ENCODE measurements around the gene PRKAR1B.
"Not testable (repeated sequence)": the region's sequence is repeated elsewhere in the genome, so short reads cannot be mapped to it uniquely, and the experiment has no call there.

PRKAR1B gene

GRCh38 chr7:556837-557557 lies 170.1 kb downstream of the PRKAR1B start:
- no peak for DNase-seq (ENCODE audit: low spot score)

DNA sequence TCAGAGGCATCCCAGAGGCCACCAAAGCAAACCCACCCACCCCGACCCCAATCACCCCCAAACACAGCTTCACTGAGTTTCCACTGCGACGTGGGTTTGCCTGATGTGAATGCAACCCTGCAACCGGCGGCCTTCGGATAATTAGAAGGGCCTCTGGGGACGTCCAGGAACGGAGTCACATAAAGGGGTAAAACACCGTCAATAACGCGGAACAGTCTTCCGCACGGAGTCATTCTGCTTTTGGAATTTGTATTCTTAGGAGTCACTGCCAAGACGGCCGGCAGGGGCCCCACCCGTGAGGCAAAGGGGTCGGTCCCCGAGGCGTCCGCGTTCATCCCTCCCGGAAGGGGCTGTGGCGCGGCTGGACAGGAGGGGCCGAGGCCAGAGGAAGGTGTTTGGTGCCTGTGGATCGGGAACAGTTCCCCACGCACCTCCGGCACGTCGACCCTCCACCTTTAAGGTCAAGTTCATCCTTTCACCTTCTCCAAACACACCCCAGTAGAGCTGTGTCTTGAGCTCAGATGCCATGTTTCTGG lies 170.7 kb downstream of the PRKAR1B start:
- DNase-seq (ENCODE audit: low spot score), result no peak

- no peak for DNase-seq (ENCODE audit: low spot score)
Measured at GRCh38 chr7:555551-556160, 171.4 kb downstream of the PRKAR1B start.

DNA sequence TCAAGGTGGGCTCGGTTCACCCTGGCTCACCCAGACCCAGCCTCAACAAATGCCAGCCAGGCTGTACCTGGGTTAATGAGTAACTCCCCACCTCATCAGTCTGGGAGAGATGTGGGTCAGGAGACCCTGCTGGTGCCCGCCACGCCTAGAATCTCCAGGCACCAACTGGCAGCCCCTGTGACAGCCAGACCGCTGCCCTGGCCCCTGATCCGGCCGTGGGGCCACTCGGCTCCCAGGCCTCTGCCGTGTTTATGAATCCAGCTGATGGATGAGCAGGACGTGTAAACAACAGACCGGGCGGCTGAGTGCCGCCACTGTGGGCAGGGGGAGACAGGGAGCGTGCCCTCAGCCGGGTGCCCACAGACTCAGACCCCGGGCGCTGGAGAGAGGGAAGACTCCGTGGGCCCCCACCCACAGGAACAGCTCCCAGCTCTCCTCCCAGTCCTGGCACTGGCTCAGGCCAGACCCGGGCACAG lies 173.4 kb downstream of the PRKAR1B start:
- no peak for DNase-seq (ENCODE audit: low spot score)

- DNase-seq (ENCODE audit: low spot score), result no peak
Measured at GRCh38 chr7:552868-553635, 174.0 kb downstream of the PRKAR1B start.

- not testable (repeated sequence) for DNase-seq (ENCODE audit: low spot score)
Measured at GRCh38 chr7:552151-552867, 174.8 kb downstream of the PRKAR1B start.

DNA sequence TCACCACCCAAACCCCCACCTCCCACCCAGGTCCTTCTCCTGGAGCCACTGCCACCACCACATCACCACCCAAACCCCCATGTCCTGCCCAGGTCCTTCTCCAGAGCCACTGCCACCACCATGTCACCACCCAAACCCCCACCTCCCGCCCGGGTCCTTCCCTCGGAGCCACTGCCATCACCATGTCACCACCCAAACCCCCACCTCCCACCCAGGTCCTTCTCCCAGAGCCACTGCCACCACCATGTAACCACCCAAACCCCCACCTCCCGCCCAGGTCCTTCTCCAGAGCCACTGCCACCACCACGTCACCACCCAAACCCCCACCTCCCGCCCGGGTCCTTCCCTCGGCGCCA lies 175.5 kb downstream of the PRKAR1B start:
- DNase-seq (ENCODE audit: low spot score), result not testable (repeated sequence)

DNA sequence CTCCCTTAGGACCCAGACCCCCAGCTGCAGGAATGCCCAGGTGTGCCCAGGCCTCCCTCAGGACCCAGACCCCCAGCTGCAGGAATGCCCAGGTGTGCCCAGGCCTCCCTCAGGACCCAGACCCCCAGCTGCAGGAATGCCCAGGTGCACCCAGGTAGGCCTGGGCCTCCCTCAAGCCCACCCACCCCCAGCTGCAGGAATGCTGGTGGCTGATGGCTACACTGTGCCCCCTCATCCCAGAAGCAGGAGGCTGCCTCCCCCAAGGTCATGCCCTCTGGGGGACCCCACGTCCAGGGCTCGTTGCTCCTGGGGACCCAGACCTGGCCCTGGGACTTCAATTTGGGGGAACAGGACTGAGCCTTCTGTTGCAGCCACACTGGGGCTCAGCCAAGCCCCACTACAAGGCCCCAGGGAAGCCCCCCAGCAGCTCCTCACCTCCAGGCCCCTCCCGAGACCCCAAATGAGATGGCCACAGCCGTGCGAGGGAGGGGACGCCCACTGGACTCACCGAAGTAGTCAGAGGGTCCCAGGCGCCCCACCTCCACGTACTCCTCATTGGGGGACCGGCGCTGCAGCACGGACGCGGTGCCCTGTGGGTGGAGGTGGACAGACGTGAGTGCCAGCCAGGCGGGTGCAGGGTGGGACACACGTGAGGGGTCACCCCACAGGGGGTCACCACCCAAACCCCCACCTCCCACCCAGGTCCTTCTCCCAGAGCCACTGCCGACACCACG lies 176.0 kb downstream of the PRKAR1B start:
- DNase-seq (ENCODE audit: low spot score), result no peak

GRCh38 chr7:549891-550625 lies 177.0 kb downstream of the PRKAR1B start:
- DNase-seq (ENCODE audit: low spot score), result no peak

DNA sequence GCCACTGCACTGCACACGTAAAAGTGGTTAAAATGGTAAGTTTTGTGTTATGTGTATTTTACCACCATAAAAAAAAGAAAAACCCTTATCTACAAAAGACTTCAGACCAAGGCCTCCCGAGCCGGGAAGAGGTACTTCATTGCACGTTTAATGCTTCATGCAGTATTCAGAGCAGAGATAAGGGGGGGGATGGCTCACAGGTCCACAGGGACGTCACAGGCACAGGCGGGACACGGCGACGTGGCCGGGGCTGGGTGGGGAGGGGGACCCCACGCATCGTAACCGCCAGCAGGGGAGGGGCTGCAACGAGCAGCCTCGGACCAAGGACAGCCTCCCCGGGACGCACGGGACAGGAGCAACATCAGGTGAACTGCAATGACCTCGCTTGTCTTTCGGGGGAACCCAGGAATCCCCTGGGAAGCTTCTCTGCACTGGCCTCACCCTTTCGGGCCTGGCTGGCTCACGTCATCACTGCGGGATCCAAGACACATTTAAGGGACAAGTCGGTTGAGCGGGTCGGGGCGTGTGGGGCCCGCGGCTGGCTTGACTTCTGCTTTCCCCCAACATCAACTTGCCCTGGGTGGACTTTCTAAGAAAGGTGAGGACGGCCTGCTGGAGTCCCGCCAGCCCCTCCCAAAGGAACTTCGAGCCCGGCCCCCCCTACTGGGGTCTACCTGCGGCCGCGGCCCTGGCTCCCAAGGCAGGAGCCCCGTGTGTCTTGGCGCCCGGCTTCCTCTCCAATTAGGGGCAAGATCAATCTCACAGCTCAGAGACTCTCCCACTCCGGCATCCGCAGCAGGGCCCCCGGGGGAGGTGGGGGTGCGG lies 177.8 kb downstream of the PRKAR1B start:
- DNase-seq (ENCODE audit: low spot score), result no peak

- no peak for DNase-seq (ENCODE audit: low spot score)
Measured at GRCh38 chr7:548401-548800, 178.7 kb downstream of the PRKAR1B start.

GRCh38 chr7:545470-545869 lies 181.6 kb downstream of the PRKAR1B start:
- no peak for DNase-seq (ENCODE audit: low spot score)

- no peak for DNase-seq (ENCODE audit: low spot score)
Measured at GRCh38 chr7:544338-545221, 182.5 kb downstream of the PRKAR1B start.

DNA sequence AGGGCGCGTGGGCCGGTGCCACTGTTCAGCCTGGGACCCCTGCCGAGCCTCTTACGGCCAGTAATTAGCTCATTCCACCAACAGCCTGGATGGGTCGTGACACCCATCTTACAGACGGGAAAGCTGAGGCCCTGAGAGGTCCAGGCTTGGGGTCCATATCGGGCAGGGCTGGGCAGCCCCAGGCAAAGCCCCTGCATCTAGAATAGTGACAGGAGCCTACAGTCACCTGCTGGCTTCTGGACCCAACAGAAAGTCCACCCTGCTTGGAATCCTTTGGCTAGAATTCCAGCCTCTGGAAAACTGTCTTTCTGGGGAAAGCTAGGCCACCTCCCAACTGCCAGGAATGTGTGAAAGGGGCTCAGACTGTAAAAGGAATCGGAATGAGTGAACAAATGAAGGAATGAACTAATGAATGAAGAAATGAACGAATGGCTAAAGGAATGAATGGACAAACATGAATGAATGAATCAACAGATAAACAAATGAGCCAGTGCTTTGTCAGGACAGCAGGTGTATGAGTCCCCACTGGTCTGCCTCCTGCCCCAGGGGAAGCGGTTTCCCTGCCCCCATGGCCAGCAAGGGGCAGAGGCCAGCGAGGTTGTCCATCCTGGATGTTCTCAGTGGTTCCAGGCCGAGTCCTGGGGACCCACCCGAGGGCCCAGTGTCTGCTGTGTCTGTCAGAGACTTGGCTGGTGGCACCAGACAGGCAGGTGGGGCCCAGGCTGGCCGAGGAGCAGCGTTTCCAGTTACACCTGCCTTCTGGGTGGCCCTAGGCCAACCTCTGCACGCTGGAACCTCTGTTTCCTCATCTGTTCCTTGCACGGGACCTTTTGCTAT lies 183.4 kb downstream of the PRKAR1B start:
- no peak for DNase-seq (ENCODE audit: low spot score)

DNA sequence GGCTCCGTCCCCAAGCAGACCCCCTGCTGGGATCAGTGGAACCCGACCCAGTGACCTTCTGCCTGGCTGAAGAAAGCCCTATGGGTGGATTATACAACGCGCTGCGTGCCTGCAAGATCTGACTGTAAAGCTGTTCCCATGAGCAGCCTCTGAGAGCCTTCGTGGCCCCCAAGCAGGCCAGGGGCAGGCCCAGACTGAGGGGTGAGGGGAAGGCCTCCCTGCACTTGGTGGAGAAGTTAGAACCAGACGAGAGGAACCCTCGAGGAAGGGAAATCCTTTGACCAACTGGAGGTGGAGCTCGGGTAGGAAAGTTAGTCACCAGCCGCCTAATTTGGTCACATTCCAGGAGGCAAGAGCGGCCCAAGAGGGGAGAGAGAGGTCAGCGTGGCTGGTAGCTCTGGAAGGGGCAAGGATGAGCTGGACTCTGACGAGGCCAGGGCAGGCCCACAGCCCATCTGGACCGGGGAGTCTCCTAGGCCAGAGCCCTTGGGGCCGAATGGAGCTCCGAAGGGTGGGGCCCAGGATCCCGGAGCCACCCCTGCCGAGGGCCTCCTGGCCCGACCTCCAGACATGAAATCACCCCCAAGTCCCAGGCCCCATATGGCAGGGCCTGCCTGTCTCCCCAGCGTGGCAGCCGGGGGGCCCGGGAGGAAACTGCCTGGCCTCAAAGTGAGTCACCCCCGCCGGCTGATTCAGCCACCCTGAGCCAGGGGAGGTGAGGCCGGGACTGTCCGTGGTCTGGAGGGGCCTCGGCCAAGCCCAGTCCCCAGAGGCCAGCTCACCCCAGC lies 184.2 kb downstream of the PRKAR1B start:
- peak; percentile 91 for DNase-seq (ENCODE audit: low spot score)

DNA sequence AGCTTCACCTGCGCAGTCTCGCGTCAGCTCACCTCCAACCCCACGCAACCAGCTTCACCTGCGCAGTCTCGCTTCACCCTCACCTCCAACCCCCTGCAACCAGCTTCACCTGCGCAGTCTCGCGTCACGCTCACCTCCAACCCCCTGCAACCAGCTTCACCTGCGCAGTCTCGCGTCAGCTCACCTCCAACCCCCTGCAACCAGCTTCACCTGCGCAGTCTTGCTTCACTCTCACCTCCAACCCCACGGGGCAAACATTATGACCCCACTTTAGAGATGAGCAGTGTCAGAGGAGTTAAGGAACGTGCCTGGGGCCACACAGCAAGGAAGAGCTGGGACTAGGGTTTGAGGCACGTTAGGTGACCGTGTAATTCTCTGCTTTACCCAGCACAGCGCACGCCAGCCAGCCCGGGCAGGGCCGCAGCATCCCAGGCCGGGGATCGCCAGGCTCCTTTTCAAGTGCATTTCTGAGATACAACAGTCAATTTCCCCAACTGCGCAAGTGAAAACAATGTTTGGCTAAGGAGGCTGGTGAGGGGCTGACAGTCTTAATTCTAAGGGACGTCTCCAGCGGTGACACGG lies 184.9 kb downstream of the PRKAR1B start:
- no peak for DNase-seq (ENCODE audit: low spot score)

DNA sequence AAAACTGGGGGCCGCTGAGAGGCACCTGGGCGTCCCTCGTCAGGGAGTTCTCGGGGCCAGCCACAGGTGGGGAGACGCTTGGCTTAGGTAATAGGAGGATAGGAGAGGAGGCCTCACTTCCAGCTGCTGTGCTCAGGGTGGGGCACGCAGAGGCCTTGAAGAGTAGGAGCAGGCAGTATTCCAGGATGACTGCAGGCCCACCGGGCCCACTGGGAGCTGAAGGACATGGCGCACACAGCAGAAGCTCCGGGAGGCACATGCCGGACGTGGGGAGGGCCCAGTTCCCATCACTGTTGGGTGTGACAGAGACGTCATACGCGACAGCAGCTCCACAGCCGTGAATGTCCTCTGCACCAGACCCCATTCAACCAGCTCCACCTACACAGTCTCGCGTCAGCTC lies 185.4 kb downstream of the PRKAR1B start:
- DNase-seq (ENCODE audit: low spot score), result no peak

Data from RKO (cell line).